Stimulated activated effector memory CD8-positive, alpha-beta T cell treated with anti-CD3 and anti-CD28 coated beads, Interleukin-12 subunit alpha, Interleukin-12 subunit beta, amount 100 ng/mL, for 72 hours (primary cell): Measurements from ENCODE around the gene TMPRSS13.

ENCODE experiments used
- ATAC-seq: fragments of 150-1000 bp; cut with Tn5 transposase; 2 replicates; pipeline ENCODE4 v1.10.0; 2021
- DNase-seq, 2 donors: peaks; one replicate each; pipeline ENCODE4 v3.0.0; 2021 to 2022; ENCODE audit warnings: low spot score in 2 of 2
- H3K27ac Mint-ChIP-seq: one replicate; pipeline ENCODE4 v1.8.0; 2022; ENCODE audit warnings: mild to moderate bottlenecking, mixed read lengths
- H3K36me3 Mint-ChIP-seq: one replicate; pipeline ENCODE4 v1.8.0; 2022; ENCODE audit warnings: mild to moderate bottlenecking, mixed read lengths
- H3K4me1 Mint-ChIP-seq: one replicate; pipeline ENCODE4 v1.8.0; 2022; ENCODE audit warnings: mixed read lengths
- H3K4me3 Mint-ChIP-seq: one replicate; pipeline ENCODE4 v1.8.0; 2022; ENCODE audit warnings: mild to moderate bottlenecking, mixed read lengths
- H3K9me3 Mint-ChIP-seq: one replicate; pipeline ENCODE4 v1.8.0; 2022; ENCODE audit warnings: mixed read lengths

TMPRSS13 gene

DNA sequence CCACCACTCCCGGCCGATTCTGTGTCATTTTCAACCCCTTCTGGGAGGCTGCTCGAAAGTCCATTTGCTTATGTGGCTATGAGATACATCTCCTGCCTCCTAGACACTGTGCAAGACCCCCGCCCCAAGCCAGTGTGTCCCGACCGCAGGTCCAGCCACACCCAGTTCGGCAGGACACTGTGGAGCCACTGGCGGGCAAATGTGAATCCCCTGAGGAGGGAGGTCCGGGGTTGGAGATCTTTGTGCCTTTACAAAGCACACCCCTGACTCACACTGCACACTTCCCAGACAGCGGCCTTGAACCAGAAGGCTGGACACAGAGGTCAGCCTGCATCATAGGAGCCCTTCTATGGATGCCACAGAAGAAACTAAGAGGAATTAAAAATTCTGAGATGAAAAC is 70.1 kb downstream of the TMPRSS13 start:
- H3K4me3 Mint-ChIP-seq = no peak overlapping the region
- no peaks in the 10 kb centered on the region for H3K9me3 Mint-ChIP-seq
- peaks cover 7% of the 10 kb centered on the region for H3K4me1 Mint-ChIP-seq
- H3K36me3 Mint-ChIP-seq = no peaks in the 10 kb centered on the region
- ATAC-seq = no peak
- no peak overlapping the region for H3K27ac Mint-ChIP-seq
- no peak for DNase-seq

DNA sequence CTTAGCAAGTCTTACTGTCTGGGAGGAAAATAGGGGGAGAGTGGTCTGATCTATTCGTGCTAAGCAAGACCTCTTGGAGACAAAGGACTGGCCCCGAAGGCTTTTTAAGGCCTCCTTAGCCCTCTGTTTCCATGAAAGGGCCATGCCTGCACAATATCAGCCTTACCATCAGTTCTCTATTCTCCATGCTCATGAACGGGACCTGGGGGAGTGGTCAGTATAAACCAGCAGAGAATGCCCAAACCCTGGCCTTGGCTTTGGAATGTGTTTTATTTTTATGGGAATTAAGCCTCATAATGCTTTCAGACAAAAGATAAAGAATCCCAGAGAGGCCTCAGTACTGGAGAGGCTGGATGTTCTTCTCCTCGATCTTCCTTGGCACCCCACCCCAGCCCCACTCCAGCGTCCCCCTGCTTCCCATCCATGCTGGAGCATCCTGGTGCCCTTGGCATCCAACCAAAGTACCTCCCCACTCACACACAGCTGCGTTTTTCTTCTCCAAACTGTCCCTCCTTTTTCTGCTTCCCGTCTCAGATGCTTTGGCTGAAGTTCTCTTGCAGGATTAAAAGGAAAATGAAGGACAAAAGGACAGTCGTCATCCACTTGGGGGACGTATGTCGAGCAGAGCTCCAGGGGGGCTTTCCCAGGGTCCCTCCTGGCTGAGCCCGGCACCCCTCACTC is 71.3 kb downstream of the TMPRSS13 start:
- Mint-ChIP-seq H3K4me3 (no peak overlapping the region), H3K27ac (no peak overlapping the region), H3K4me1 (peaks cover 7% of the 10 kb centered on the region), H3K9me3 (no peaks in the 10 kb centered on the region), H3K36me3 (no peaks in the 10 kb centered on the region)
- no peak for DNase-seq
- ATAC-seq = no peak

DNA sequence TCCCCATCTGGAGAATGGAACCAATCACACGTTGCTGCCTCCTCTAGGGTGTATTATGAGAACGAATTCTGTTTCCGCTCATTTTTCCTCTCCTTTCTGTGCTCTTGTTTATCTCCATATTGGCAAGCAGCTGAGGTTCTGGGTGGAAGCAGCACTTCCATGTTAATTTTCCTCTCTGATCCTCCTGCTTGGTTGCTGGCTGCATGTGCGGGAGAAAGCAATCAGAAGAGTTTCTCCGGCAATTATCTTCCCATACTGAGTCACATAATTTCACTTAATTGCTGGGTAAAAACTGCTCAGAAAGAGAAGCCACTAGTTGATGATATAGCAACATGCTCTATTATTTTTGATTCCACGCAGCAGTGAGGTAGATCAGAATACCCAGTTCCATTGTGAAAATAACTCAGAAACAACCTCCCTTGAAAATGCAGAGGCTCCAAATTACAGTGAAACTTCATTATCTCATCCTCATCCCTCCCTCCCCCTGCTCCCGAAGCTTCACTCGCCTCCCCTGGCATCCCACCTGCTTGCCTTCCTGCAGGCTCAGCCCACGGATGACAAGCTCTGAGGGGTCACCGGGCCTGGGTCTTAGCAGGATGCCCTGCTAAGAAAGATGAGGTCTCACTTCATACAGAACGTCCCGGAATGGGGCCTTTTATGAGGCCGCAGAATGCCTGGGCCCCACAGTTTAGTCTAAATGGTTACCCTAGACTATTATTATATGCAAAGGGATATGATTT is 73.1 kb downstream of the TMPRSS13 start:
- Mint-ChIP-seq H3K36me3 (no peaks in the 10 kb centered on the region), H3K27ac (no peak overlapping the region), H3K4me3 (no peak overlapping the region), H3K4me1 (no peaks in the 10 kb centered on the region), H3K9me3 (peaks cover 5% of the 10 kb centered on the region)
- ATAC-seq (no peak), DNase-seq (no peak)

DNA sequence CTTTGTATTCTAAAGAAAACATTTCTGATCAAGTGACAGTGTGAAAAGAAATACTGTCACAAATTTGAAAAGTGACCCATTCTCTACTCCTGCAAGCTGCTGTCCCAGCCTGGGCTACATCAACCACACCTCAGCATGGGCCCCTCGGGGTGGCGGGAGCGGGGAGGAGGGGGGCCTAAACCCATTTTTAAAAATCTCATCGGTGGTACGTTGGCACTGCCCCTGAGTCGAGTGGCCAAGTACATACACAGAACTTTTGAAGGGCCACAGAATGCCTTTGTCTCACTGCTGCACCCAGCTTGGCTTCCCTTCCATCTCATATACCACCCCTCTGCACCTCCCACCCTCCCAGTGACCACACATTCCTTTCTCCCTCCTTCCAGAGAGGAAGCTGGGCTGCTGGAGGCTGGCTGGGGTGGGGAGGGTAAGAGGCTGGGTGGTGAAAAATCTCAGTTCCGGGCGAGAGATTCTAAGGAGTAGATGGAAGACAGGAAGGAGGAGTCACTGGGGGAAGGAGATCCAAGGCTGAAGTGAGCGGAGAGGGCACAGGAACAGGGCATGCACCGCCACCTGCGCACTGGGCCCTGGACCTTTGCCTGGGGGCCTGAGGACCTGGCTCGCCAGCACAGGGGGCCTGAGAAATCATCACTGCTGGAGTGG is 73.9 kb downstream of the TMPRSS13 start:
- Mint-ChIP-seq H3K9me3 (peaks cover 5% of the 10 kb centered on the region), H3K27ac (no peak overlapping the region), H3K4me3 (no peak overlapping the region), H3K36me3 (no peaks in the 10 kb centered on the region), H3K4me1 (peaks cover 3% of the 10 kb centered on the region)
- no peak for ATAC-seq
- DNase-seq = no peak

GRCh38 chr11:117852309-117852708 is 76.9 kb downstream of the TMPRSS13 start:
- no peak for ATAC-seq
- H3K9me3 Mint-ChIP-seq = peaks cover 5% of the 10 kb centered on the region
- no peak overlapping the region for H3K27ac Mint-ChIP-seq
- no peak overlapping the region for H3K4me3 Mint-ChIP-seq
- peaks cover 11% of the 10 kb centered on the region for H3K4me1 Mint-ChIP-seq
- no peak for DNase-seq
- no peaks in the 10 kb centered on the region for H3K36me3 Mint-ChIP-seq

- DNase-seq = no peak
- no peak for ATAC-seq
- no peak overlapping the region for H3K27ac Mint-ChIP-seq
- H3K9me3 Mint-ChIP-seq = peaks cover 5% of the 10 kb centered on the region
- peaks cover 11% of the 10 kb centered on the region for H3K4me1 Mint-ChIP-seq
- no peak overlapping the region for H3K4me3 Mint-ChIP-seq
- H3K36me3 Mint-ChIP-seq = no peaks in the 10 kb centered on the region
These were observed 77.3 kb downstream of the TMPRSS13 start for GRCh38 chr11:117851852-117852251.

DNA sequence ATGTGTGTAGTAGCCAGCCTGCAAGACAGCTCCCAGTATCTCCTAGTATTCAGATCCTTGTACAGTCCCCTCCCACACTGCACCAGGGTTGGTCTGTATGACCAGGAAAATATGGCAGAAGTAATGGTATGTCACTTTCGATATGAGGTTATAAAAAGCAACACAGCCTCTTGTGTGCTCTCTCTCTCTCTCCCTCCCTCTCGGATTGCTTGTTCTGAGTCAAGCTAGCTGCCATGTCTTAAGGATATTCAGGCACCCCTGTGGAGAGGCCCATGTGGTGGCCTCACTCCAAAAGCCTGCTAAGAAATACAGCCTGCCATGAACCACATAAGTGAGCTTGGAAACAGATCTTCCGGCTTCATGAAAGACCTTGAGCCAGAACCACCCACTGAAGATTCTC is 78.1 kb downstream of the TMPRSS13 start:
- DNase-seq = no peak
- H3K36me3 Mint-ChIP-seq = no peaks in the 10 kb centered on the region
- no peak for ATAC-seq
- H3K4me1 Mint-ChIP-seq = peaks cover 11% of the 10 kb centered on the region
- no peak overlapping the region for H3K27ac Mint-ChIP-seq
- H3K9me3 Mint-ChIP-seq = peaks cover 5% of the 10 kb centered on the region
- no peak overlapping the region for H3K4me3 Mint-ChIP-seq
